ENCODE results near the gene KLHL40. TPM values are rescaled to one million over a fixed set of nuclear protein-coding genes. Genes with fewer than 3 reads are reported as not detected.
A peak's percentile ranks its signal among the peaks of the same experiment; 100 is the strongest.

Gene KLHL40
- total and polyA plus RNA-seq, 9 of the 15 experiments (the other 6 are each of a cell fraction or from before 2014, with no cell fraction given) = not detected

DNA sequence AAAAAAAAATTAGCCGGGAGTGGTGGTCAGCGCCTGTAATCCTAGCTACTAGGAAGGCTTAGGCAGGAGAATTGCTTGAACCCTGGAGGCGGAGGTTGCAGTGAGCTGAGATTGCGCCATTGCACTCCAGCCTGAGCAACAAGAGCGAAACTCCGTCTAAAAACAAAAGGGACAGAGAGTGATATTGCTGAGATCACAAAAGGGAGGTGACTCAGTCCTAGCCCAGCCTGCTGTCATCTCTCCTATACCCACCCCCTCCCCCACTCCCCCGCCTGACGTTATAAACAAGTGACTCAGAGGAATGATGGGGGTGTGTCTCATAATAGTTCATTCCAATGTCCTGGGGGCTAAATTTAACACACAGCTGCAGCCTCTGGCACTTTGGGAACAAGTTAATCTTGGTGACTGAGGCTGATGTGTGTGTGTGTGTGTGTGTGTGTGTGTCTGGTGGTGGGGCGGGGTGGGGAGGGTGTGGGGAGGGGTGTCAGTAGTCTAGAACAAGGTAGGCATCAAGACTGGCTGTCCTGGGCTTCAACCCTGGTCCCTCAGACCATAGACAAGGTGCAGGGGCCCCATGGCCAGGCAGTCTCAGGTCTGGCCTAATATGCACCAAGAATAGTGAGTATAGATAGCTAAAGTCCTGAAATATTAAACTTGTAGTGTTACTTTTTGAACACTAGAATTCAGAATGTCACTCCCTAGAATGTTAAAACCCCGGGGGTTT, 1.3 kb upstream of the KLHL40 start (continued):
- no peak for TF ChIP-seq ZNF124 (CRISPR knock-in tag; IDR thresholded peaks at IDR 0.05)
- no peak for TF ChIP-seq PCBP2 (IDR thresholded peaks at IDR 0.05; ENCODE audit: low read depth, low read length, poor library complexity, severe bottlenecking)
- TF ChIP-seq ZNF316 (IDR thresholded peaks at IDR 0.05) = peak; percentile 79
- TF ChIP-seq, protein P1, sequence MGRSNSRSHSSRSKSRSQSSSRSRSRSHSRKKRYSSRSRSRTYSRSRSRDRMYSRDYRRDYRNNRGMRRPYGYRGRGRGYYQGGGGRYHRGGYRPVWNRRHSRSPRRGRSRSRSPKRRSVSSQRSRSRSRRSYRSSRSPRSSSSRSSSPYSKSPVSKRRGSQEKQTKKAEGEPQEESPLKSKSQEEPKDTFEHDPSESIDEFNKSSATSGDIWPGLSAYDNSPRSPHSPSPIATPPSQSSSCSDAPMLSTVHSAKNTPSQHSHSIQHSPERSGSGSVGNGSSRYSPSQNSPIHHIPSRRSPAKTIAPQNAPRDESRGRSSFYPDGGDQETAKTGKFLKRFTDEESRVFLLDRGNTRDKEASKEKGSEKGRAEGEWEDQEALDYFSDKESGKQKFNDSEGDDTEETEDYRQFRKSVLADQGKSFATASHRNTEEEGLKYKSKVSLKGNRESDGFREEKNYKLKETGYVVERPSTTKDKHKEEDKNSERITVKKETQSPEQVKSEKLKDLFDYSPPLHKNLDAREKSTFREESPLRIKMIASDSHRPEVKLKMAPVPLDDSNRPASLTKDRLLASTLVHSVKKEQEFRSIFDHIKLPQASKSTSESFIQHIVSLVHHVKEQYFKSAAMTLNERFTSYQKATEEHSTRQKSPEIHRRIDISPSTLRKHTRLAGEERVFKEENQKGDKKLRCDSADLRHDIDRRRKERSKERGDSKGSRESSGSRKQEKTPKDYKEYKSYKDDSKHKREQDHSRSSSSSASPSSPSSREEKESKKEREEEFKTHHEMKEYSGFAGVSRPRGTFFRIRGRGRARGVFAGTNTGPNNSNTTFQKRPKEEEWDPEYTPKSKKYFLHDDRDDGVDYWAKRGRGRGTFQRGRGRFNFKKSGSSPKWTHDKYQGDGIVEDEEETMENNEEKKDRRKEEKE (IDR thresholded peaks at IDR 0.05; ENCODE audit: borderline replicate concordance in 1 of 2, control insufficient read depth in 1 of 2, low read depth in 2 of 2, low read length in 1 of 2) = no peak
- TF ChIP-seq NUFIP1 (IDR thresholded peaks at IDR 0.05; ENCODE audit: partially characterized antibody) = no peak
- TF ChIP-seq KDM1A (IDR thresholded peaks at IDR 0.05) = peak; percentile 60 to 83
- TF ChIP-seq NFE2L1 (tag; IDR thresholded peaks at IDR 0.05; ENCODE audit: borderline replicate concordance, low read depth) = no peak
- TF ChIP-seq, protein P2, sequence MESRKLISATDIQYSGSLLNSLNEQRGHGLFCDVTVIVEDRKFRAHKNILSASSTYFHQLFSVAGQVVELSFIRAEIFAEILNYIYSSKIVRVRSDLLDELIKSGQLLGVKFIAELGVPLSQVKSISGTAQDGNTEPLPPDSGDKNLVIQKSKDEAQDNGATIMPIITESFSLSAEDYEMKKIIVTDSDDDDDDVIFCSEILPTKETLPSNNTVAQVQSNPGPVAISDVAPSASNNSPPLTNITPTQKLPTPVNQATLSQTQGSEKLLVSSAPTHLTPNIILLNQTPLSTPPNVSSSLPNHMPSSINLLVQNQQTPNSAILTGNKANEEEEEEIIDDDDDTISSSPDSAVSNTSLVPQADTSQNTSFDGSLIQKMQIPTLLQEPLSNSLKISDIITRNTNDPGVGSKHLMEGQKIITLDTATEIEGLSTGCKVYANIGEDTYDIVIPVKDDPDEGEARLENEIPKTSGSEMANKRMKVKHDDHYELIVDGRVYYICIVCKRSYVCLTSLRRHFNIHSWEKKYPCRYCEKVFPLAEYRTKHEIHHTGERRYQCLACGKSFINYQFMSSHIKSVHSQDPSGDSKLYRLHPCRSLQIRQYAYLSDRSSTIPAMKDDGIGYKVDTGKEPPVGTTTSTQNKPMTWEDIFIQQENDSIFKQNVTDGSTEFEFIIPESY (CRISPR knock-in tag; IDR thresholded peaks at IDR 0.05) = no peak
- no peak for TF ChIP-seq XRCC4 (IDR thresholded peaks at IDR 0.05; ENCODE audit: extremely low read depth, insufficient read depth, insufficient read length)
- TF ChIP-seq, protein P3, sequence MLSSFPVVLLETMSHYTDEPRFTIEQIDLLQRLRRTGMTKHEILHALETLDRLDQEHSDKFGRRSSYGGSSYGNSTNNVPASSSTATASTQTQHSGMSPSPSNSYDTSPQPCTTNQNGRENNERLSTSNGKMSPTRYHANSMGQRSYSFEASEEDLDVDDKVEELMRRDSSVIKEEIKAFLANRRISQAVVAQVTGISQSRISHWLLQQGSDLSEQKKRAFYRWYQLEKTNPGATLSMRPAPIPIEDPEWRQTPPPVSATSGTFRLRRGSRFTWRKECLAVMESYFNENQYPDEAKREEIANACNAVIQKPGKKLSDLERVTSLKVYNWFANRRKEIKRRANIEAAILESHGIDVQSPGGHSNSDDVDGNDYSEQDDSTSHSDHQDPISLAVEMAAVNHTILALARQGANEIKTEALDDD (IDR thresholded peaks at IDR 0.05) = no peak
- TF ChIP-seq SUPT5H (IDR thresholded peaks at IDR 0.05) = no peak
- no peak for TF ChIP-seq HEY1 (CRISPR knock-in tag; IDR thresholded peaks at IDR 0.05; ENCODE audit: borderline replicate concordance)
- TF ChIP-seq, protein P4, sequence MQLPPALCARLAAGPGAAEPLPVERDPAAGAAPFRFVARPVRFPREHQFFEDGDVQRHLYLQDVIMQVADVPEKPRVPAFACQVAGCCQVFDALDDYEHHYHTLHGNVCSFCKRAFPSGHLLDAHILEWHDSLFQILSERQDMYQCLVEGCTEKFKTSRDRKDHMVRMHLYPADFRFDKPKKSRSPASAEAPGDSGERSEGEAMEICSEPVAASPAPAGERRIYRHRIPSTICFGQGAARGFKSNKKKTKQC (CRISPR knock-in tag; IDR thresholded peaks at IDR 0.05) = no peak
- peak; percentile 64; the same call in 1 of the 2 replicates for TF ChIP-seq MEF2A (IDR thresholded peaks at IDR 0.05; ENCODE audit: control insufficient read depth, low read depth, low read length)
- TF ChIP-seq, protein P5, sequence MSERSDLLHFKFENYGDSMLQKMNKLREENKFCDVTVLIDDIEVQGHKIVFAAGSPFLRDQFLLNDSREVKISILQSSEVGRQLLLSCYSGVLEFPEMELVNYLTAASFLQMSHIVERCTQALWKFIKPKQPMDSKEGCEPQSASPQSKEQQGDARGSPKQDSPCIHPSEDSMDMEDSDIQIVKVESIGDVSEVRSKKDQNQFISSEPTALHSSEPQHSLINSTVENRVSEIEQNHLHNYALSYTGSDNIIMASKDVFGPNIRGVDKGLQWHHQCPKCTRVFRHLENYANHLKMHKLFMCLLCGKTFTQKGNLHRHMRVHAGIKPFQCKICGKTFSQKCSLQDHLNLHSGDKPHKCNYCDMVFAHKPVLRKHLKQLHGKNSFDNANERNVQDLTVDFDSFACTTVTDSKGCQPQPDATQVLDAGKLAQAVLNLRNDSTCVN (CRISPR knock-in tag; IDR thresholded peaks at IDR 0.05) = no peak
- TF ChIP-seq, protein P6, sequence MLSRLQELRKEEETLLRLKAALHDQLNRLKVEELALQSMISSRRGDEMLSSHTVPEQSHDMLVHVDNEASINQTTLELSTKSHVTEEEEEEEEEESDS (CRISPR knock-in tag; IDR thresholded peaks at IDR 0.05) = no peak
- TF ChIP-seq ZNF551 (CRISPR knock-in tag; IDR thresholded peaks at IDR 0.05) = no peak
- peak in 1 of 2 experiments; percentile 97; a peak in 2 of 4 replicates for TF ChIP-seq ARNT (IDR thresholded peaks at IDR 0.05)
